ENCODE results near the gene PRRT3. TPM values are rescaled to one million over a fixed set of nuclear protein-coding genes. Genes with fewer than 3 reads are reported as not detected.

Gene PRRT3
- total RNA-seq, 1 experiment from 2014 or later, result 9.2 TPM

GRCh38 chr3:9946112-9947024 lies 5.8 kb downstream of the PRRT3 start (continued):
- peak; percentile 72; the same call in 1 of the 2 replicates for TF ChIP-seq E2F5 (CRISPR knock-in tag; IDR thresholded peaks at IDR 0.05)
- peak; percentile 46; the same call in 1 of the 2 replicates for TF ChIP-seq USF2 (CRISPR knock-in tag; IDR thresholded peaks at IDR 0.05)
- no peak for TF ChIP-seq PRDM15 (CRISPR knock-in tag; IDR thresholded peaks at IDR 0.05)
- TF ChIP-seq NFATC4 (CRISPR knock-in tag; IDR thresholded peaks at IDR 0.05), result no peak
- no peak for TF ChIP-seq ZNF396 (CRISPR knock-in tag; IDR thresholded peaks at IDR 0.05; ENCODE audit: borderline replicate concordance)
- TF ChIP-seq NFE2L1 (CRISPR knock-in tag; IDR thresholded peaks at IDR 0.05), result no peak
- peak; percentile 51; the same call in 1 of the 2 replicates for TF ChIP-seq MYBL2 (CRISPR knock-in tag; IDR thresholded peaks at IDR 0.05)
- TF ChIP-seq FOXP1 (CRISPR knock-in tag; IDR thresholded peaks at IDR 0.05; ENCODE audit: borderline replicate concordance), result peak; percentile 78; the same call in 1 of the 2 replicates
- peak; percentile 28; the same call in 1 of the 2 replicates for TF ChIP-seq KAT7 (CRISPR knock-in tag; IDR thresholded peaks at IDR 0.05; ENCODE audit: borderline replicate concordance)
- TF ChIP-seq JAZF1 (CRISPR knock-in tag; IDR thresholded peaks at IDR 0.05), result no peak
- peak; percentile 94 for TF ChIP-seq ETV6 (CRISPR knock-in tag; IDR thresholded peaks at IDR 0.05)
- TF ChIP-seq TCF7 (CRISPR knock-in tag; IDR thresholded peaks at IDR 0.05; ENCODE audit: low read depth), result peak; percentile 63; the same call in 1 of the 2 replicates
- peak; percentile 55; the same call in 1 of the 2 replicates for TF ChIP-seq ZNF121 (CRISPR knock-in tag; IDR thresholded peaks at IDR 0.05)
- no peak for TF ChIP-seq ZNF425 (CRISPR knock-in tag; conservative IDR thresholded peaks at IDR 0.05)
- TF ChIP-seq E2F4 (CRISPR knock-in tag; IDR thresholded peaks at IDR 0.05; ENCODE audit: borderline replicate concordance, low read depth), result peak; percentile 43; the same call in 1 of the 2 replicates
- TF ChIP-seq NR3C1 (CRISPR knock-in tag; conservative IDR thresholded peaks at IDR 0.05; ENCODE audit: low read depth), result peak; percentile 69; the same call in 1 of the 2 replicates
- peak; percentile 79; the same call in 1 of the 2 replicates for TF ChIP-seq AFF4 (CRISPR knock-in tag; IDR thresholded peaks at IDR 0.05; ENCODE audit: borderline replicate concordance)
- peak; percentile 72; the same call in 1 of the 2 replicates for TF ChIP-seq ESRRA (CRISPR knock-in tag; IDR thresholded peaks at IDR 0.05; ENCODE audit: borderline replicate concordance)
- TF ChIP-seq HMGXB4 (CRISPR knock-in tag; IDR thresholded peaks at IDR 0.05), result peak; percentile 98
- TF ChIP-seq IRF1 (CRISPR knock-in tag; IDR thresholded peaks at IDR 0.05), result peak; percentile 11; the same call in 1 of the 2 replicates
- TF ChIP-seq CREM (CRISPR knock-in tag; IDR thresholded peaks at IDR 0.05), result peak; percentile 74

Measured in WTC11 (cell line).